Stimulated activated CD8-positive, alpha-beta memory T cell treated with anti-CD3 and anti-CD28 coated beads, Interleukin-7, amount 100 ng/mL, for 24 hours (primary cell): Measurements from ENCODE around the gene SLC16A3.

Experiments used
- DNase-seq: peaks from one replicate; pipeline ENCODE4 v3.0.0-alpha.2; 2020; ENCODE audit warnings: low read depth

The SLC16A3 gene

DNA sequence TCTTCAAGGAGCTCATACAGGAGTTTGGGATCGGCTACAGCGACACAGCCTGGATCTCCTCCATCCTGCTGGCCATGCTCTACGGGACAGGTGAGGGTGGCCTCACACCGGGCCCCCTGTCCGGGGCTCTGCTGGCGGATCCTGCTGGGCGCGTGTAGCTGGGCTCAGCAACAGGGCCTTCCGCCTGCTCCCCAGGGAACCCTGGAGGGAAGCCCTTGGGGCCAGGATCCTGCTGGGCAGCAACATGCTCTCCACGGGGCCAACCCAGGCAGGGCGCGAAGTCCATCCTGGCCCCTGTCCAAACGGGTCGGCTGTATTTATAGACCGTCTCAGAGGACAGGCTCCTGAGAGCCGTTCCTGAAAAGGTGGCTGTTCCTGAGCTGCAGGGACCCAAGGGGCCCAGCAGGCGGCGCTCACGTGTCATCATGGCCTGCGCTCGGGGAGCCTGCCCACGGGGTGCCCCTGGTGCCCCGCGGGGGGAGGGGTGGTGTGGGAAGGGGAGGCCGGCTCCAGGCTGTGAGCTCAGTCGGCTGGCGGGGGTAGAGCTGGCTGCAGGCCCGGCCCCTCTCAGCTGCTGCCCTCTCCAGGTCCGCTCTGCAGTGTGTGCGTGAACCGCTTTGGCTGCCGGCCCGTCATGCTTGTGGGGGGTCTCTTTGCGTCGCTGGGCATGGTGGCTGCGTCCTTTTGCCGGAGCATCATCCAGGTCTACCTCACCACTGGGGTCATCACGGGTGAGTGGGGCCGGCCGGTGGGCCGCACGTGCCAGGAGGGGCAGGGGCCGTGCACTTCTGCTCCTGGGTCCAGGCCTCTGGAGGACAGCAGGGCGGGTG lies 7.5 kb downstream of the SLC16A3 start:
- DNase-seq: no peak

DNA sequence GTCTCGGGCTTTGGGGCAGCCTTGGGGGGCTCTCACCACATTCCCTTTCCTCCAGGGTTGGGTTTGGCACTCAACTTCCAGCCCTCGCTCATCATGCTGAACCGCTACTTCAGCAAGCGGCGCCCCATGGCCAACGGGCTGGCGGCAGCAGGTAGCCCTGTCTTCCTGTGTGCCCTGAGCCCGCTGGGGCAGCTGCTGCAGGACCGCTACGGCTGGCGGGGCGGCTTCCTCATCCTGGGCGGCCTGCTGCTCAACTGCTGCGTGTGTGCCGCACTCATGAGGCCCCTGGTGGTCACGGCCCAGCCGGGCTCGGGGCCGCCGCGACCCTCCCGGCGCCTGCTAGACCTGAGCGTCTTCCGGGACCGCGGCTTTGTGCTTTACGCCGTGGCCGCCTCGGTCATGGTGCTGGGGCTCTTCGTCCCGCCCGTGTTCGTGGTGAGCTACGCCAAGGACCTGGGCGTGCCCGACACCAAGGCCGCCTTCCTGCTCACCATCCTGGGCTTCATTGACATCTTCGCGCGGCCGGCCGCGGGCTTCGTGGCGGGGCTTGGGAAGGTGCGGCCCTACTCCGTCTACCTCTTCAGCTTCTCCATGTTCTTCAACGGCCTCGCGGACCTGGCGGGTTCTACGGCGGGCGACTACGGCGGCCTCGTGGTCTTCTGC lies 8.4 kb downstream of the SLC16A3 start:
- DNase-seq: no peak

DNA sequence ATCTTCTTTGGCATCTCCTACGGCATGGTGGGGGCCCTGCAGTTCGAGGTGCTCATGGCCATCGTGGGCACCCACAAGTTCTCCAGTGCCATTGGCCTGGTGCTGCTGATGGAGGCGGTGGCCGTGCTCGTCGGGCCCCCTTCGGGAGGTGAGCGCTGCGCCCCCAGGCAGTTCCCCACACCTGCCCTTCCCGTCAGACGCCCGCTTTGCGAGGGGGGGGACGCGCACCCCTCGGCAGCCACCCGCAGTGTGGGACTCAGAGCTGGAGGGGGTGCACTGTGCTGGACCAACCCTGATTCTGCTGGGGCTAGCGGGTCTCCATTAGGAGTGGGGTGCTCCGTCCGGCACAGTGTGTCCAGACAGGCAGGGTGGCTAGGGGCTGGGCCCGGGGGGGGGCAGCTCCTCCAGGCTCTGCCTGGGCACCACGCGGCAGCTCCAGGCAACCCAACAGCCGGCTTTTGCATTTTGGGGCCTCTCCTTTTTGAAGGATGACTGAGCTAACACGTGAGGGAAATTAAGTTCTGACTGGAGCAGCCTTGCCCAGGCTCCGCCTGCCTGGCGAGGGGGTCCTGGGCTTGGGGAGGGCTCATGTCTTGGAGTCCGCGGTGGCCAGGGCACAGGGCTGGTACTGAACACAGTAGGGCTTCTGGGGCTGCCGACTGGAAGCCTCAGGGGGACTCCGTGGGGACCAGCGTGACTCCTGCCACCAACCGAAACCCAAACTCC lies 9.1 kb downstream of the SLC16A3 start:
- DNase-seq: no peak

DNA sequence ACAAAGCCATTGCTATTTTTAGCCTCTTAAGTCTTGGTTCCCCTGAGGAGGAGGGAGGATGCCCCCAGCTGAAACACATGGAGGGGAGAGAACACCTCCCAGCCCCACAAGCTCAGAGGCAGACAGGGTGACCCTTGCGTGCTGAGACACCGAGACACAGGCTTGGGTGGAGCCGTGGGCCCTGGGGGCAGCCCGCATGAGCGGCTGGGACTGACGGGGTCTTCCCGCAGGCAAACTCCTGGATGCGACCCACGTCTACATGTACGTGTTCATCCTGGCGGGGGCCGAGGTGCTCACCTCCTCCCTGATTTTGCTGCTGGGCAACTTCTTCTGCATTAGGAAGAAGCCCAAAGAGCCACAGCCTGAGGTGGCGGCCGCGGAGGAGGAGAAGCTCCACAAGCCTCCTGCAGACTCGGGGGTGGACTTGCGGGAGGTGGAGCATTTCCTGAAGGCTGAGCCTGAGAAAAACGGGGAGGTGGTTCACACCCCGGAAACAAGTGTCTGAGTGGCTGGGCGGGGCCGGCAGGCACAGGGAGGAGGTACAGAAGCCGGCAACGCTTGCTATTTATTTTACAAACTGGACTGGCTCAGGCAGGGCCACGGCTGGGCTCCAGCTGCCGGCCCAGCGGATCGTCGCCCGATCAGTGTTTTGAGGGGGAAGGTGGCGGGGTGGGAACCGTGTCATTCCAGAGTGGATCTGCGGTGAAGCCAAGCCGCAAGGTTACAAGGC lies 9.8 kb downstream of the SLC16A3 start:
- DNase-seq: peak; percentile 41

DNA sequence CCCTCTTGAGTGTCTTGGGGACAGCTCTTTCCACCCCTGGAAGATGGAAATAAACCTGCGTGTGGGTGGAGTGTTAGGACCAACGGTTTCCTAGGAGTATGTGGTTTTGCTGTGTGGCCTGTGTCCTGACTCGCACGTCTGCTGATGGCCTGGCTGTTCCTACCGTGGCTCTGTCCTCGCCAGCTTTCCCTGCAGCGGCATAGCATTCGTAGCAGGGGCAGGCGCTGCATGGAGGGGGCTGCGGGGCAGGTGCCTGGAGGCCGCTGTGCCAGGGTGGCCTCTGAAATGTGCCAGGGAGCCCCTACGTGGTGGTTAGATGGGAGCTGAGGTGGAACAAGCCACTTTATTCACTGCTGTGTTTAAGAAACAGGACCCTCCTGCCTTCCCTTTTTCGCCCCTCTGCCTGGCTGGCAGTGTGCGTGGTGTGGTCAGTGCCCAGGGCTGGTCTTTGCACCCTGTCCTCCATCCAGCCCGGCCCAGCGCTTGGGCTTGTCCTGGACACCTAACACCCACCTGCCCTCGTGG lies 10.6 kb downstream of the SLC16A3 start:
- DNase-seq: no peak

DNA sequence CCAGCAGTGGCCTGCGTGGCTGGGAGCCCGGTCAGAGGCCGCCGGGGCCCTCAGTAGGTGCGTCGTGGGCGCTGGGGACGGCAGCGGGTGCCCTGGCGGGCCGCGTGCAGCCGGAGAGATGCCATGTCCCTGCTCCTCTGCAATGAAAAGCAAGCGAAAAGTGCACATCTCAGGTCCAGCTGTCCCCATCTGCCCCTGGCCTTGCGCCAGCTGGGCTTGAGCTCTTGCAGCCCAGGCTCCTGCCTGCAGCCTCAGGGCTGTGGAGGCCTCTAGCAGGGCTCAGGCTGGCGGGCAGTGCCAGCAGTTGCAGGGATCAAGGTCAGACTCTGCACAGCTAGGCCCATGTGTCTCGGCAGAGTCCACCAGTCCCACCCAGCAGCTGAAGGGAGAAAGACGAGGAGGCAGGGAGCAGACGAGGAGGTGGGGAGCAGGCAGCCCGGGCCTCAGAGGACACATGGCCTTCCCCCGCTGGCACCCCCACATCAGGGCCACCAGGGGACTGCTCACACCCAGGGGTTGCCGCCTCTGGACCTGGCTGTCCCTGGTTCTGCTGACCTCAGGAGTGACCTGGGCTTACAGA lies 11.2 kb downstream of the SLC16A3 start:
- DNase-seq: no peak

DNA sequence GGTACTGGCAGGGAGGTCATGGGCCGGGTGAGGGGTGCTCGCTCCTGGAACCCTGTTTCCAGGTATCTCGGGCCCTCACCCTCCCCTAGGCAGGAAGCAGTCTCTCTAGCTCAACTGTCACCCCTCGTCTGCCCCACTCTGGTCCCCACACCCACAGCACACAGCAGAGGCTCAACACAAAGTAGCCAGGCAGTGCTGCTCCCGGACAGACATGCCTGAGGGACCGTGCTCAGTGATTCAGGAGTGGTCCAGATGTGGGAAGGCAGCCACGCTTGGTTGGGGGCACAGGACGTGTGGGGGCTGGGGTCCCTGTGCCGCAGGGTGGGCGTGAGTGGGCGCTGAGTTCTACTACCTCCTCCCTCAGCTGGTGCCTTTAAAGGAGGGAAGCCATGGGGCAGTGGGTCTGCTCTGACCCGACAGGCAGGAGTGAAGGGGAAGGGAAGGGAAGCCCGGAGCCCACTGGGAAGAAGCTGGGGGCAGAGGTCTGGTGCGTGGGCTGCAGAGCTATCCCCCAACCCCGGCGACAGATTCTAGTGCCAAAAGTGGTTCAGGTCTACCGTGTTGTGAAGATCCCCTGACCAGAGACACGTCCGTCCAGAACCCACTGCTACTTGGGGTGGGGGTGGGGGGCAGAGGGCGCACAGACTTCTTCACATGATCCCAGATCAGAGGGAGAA lies 11.8 kb downstream of the SLC16A3 start:
- no peak for DNase-seq

DNA sequence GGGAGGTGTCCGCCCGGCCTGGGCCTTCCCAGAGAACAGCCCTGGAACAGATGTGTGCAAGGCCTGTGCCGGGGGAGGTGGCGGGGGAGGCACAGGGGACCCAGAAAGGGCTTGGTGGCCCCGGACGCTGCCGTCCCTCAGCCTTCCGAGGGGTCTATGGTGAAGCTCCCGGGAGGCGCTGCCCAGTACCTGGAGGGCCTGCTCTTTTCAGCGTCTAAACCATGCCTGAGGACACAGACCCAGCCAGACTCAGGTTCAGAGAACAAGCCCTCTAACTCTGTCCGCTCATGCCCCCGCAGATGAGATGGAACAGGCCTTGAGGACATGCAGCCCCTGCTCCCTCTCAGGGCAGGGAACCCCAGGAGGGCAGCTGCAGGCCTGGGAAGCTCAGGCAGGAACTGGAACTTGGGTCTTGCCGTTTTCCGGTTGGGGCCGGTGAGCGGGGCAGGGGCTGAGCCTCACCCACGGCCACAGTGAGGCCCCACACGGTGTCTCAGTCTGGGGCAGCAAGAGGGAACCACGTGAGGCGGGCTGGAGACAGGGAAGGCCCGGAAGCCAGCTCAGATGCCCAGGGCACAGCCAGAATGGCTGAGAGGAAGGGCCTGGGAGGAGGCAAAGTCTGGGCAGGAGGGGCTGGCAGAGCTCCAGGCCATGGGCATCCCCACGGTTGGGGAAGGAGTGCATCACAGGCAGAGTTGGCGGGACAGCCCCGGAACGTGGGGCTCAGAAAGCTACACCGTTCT lies 12.5 kb downstream of the SLC16A3 start:
- DNase-seq: no peak

DNA sequence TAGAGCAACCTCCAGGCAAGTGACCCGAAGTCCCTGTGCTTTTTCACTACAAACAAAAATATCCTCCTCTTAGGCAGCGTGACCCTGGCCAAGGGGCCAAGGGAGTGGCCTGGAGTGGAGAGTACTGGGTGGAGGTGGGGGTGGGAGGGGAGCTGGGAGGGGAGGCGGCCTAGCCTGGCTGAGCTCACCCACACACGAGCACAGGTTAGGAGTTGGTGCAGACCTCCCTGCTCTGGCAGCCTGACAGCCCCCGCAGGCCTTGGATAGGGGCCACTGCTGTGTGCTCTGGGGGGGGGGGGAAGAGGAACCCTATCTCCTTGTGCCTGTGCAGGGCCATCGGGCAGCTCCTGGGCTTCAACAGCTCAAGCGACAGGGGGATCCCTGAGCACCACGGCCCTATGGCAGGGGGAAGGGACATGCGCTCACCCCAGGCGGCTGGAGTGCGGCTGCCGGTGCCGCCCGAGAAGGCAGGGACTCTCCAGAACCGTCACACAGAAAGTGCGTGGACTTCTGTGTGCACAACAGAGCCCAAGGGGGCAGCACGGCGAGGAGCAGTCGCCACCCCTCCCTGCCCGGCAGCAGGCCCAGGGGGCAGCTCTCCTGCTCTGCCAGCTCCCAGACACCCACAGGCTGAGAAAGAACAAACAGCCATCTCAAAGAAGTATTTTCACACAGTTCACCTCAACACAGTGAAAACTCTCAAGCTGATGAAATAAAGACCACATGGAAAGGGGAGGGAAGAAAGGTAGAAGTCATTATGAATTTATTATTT lies 13.3 kb downstream of the SLC16A3 start:
- DNase-seq: no peak

DNA sequence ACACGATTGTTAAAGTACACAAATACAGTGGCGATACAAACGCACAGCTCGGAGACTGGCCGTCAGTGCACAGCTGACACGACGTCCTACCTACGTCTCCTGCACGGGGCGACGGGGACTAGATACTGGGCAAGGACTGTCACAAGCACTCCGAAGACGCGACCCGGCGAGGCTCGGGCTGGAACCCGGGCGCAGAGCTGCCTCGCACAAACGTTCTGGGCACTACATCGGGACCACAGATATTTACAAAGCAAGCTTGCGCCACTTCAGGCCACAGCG lies 13.8 kb downstream of the SLC16A3 start:
- DNase-seq: no peak

DNA sequence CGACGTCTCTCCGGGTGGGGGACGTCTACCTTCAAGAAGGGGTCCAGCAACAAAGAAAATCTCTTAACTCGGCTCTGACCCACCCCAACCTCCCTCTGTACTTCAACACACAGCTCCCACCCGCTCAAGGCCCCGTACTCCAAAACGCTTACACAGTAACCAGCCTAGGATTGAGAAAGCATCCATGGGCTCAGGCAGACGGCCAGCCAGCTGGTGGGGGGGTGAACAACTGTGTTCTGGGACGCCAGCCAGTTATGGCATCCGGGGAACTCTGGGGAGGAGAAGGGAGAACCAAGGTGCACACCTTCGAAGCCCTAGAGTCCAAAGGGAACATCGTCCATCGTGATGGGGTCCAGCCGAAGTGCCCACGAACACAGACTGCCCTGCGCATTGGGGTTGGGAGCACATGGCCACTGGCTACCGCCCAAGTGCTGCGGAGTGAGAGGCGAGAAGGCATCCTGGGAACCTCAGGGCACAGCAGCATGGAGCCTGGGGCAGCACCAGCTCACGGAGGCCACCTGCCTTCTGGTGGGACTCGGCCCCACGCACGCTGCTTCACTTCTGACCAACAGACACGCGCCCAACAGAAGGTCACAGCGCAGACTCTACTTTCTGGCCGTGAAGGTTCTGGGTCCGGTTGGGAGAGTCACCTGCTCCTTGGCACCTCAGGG lies 14.3 kb downstream of the SLC16A3 start:
- DNase-seq: no peak

DNA sequence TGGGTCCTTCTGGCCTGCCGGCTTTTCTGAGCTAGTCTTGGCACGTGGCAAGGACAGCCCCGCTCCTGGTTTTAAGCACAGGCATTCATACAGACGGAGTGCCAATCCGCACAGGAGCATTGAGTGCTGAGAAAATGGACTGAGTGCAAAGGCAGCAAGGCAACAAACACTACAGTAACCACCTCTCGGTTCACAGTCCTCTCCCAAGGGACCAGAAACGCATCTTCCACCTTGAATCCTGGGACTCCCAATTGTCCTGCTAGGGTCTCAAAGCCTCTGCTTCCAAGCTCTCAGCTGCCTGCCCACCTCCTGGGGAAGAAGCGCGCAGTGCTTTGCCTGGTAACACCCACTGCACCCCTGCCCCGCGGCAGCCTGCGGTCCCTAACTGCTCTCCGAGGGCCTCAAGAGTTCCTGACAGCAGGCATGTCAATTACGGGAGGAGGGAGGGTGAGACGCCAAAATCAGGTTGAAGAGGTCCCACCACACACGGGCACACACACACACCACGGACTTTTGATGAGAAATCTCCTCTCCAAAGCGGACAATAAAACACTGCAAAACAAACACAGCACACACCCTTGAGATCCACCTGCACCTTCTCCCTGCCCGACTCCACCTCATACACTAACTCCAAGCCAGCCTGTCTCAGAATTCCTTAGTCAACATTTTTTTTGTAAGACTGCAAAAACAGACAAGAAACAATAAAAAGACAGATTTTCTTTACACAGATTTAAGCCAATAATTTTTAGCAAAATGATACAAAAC lies 15.0 kb downstream of the SLC16A3 start:
- no peak for DNase-seq

DNA sequence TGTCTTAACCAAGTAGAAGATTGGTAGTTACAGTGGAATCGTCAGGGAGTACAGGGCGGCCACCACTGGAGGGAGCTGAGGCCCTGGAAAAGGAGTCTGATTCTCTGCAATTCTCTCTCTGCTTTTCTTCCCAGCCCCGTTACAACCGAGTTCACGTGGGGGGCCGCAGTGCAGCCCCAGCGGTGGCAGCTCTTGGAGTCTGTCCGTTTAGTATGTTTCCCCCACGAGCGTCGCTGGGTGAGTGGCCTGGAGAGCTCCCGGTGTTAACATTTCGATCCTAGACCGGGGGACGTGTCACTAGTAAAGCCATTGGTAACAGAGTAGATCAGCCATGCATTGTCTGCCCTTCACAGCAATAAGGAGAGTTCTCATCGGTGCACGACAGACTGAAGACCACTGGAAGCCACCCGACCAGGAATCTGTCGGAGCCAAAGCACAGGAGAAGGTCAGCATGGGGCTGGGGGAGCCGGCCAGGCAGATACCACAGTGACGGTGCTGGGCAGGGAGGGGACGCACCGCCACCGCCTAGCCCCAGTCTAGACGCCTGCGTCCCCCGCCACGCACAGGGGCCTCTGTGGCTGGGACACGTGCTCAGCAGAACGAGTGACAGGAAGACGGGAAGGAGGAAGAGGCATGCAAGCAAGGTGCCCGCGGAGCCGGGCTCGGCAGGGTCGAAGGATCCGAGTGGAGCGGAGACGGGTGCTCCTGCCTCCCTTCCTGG lies 15.7 kb downstream of the SLC16A3 start:
- DNase-seq: no peak

DNA sequence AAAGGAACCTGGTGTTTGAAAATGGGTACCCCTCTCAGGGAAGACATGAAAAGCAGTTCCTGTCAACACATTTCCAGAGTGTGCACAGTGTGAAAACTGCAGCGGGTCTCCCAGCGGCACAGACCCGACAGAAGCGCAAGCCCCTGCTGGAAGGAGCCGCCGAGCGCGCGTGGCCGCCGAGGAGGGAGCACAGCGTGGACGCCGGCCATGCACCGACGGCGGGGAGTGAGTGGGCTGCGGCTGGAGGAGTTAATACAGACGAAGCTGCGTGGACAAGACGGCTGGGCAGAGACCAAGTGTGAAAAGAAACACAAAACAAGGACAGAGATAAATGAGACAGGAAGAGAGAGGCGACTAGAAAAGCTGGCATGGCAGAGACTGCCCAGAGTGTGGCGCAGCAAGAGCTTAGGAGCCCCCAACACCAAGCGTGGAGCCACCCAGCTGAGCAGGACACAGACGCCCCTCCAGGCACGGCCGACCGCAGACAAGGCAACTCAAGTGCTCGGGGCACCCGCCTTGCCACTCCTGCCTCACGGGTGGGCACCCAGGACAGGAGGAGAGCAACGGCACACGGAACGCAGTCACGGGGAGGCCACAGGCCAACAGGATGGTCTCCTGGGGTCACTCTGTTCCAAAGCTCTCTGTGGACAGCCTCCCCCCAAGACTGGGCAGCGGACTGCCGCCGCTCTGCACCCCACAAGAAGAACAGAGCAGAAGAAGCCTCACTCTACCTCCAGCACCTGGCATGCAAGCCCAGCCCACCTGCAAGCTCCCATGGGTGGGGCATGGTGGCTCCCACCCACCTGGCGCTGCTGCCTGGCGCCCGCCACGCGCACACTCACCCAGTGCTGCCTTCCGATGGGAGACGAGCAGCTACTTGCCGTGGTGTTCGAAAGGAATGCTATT lies 16.5 kb downstream of the SLC16A3 start:
- no peak for DNase-seq

DNA sequence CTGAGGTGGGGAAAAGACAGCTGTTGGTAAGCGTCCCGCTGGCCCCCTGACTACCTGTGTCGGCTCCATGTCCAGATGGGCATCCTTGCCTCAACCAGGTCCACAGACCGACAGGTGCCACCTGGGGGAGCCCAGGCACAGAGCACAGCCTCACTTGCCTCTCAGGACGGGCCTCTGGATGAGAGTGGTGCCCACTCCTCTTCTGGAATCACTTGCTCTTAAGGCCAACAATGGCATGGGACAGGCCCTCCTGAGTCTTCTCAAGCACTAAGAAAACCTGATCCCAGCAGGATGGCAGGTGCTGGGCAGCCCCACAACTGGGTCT lies 17.2 kb downstream of the SLC16A3 start:
- DNase-seq: no peak

DNA sequence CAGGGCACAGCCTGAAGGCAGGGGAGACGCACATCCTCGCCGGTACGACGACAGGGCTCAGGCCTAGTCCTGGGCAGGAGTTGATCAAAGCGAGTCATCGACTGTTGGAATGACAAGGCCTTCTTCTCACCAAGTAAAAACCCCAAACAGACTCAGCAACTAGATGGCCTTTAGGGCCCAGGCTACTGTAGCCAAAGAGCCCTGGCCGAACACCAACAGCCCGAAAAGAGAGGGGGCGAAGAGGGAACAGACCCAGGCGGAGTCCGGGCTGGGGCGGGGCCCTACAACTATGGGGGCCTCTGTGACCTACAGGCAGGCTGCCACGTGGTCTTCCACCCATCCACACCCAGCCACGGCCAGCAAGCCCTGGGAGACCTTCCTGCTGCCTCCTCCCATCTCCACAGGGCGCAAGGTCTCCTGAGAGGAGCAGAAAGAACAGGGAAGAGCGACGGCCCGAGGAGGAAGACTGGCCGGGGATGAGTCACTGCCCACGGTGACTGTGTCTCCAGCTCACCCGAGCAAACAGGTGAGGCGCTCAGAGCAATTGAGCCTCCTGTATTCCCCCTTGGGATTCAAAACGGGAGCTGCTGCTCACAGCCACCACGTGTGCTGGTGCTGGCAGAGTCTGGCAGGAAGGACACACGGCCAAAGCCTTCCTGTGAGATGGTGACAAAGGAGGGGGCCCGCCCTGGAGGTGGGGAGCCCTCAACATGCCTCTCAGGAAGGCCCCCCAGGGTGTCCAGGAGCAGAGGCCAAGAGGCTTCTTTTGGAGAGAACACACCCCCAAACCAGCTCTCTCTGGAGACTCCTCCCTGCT lies 17.7 kb downstream of the SLC16A3 start:
- DNase-seq: no peak
